Adrenal gland (tissue), 12 donors: Measurements from ENCODE around the gene COX10. TPM values are rescaled to one million over a fixed set of nuclear protein-coding genes. Genes with fewer than 3 reads are reported as not detected.
"Not testable (repeated sequence)": the region's sequence is repeated elsewhere in the genome, so short reads cannot be mapped to it uniquely, and the experiment has no call there.

Experiments
- DNase-seq, 7 donors: peaks; one replicate each; pipeline ENCODE4 v3.0.0-alpha.2; 2019 to 2020
- H3K27ac ChIP-seq, 5 donors: fragments of 200-600 bp; sonication (generic) in 4 of 5; 1 replicate in 3 of 5; 2 replicates in 2 of 5; pipeline versions ENCODE4 v1.5.1 to v1.8.0; 2016 to 2020; ENCODE audit warnings: mild to moderate bottlenecking in 1 of 5
- H3K27me3 ChIP-seq: fragments of 200-600 bp; 2 replicates; pipeline ENCODE4 v1.8.0; 2021
- H3K36me3 ChIP-seq, 2 donors: fragments of 200-600 bp; replicated peaks in 1 of 2; 1 replicate in 1 of 2; 2 replicates in 1 of 2; pipeline versions ENCODE4 v1.5.1 to v1.8.0; 2018 to 2022
- H3K4me1 ChIP-seq, 2 donors: fragments of 200-600 bp; replicated peaks in 1 of 2; 1 replicate in 1 of 2; 2 replicates in 1 of 2; pipeline versions ENCODE4 v1.5.1 to v1.8.0; 2018 to 2021
- H3K4me3 ChIP-seq, 4 donors: fragments of 200-600 bp; sonication (generic) in 3 of 4; one replicate each; pipeline ENCODE4 v1.5.1; 2016 to 2018
- H3K9me3 ChIP-seq, 3 donors: fragments of 200-600 bp; sonication (generic) in 1 of 3; replicated peaks in 1 of 3; 1 replicate in 2 of 3; 2 replicates in 1 of 3; pipeline versions ENCODE4 v1.5.1 to v1.8.0; 2016 to 2021
- CTCF ChIP-seq, 6 experiments: fragments of 450-650 bp in 4 of 6; fragments of 200-600 bp in 2 of 6; sonication (generic) in 1 of 6; IDR thresholded peaks; 1 replicate in 5 of 6; 2 replicates in 1 of 6; pipeline versions ENCODE4 v1.5.1 to v1.8.0; 2016 to 2021; ENCODE audit warnings: antibody characterized with exemption in 6 of 6, mild to moderate bottlenecking in 2 of 6, moderate library complexity in 1 of 6
- POLR2A ChIP-seq, 2 donors: fragments of 450-650 bp; IDR thresholded peaks; one replicate each; pipeline ENCODE4 v1.6.1; 2017; ENCODE audit warnings: antibody characterized with exemption in 2 of 2, mild to moderate bottlenecking in 2 of 2, moderate library complexity in 1 of 2
- WGBS, 4 donors: extraction: QIAGEN DNeasy Blood & Tissue Kit in 2 of 4; methylation state at CpG; one replicate each; pipeline versions ENCODE4 v1.1.5 to v1.1.7; 2013 to 2017; 5-methylcytosine and 5-hydroxymethylcytosine counted together
- intact Hi-C, 2 donors: fragments of 100-400 bp; cut with DNase I; formaldehyde crosslinking; loops; one replicate each; pipeline versions ENCODE4 v1.14.1 to v1.15.0; 2022 to 2023
- polyA plus RNA-seq, 3 donors: library from polyadenylated mRNA; stranded (reverse); fragments of 200-250 nt in 2 of 3; fragments of 350-450 nt in 1 of 3; fragmentation: Illumina TruSeq in 1 of 3; extraction: RNeasy Lipid Tissue Mini Kit (QIAGEN cat#74804) in 1 of 3; gene quantifications; one replicate each; pipeline ENCODE4 v1.2.3, GENCODE V29; 2013 to 2014
- total RNA-seq, 9 donors: library from RNA; depleted of rRNA in 4 of 9; stranded (reverse); fragments of >200 nt in 4 of 9; fragments of 120-200 nt in 1 of 9; fragmentation: NEBNext Ultra II Directional in 1 of 9; extraction: Animal tissue kit (Norgen Biotek cat#: 25700) in 1 of 9; gene quantifications; one replicate each; pipeline versions ENCODE4 v1.1.0 to v1.2.4, GENCODE V29; 2013 to 2023
- donor health status: healthy with polysubstance abuse.
- donor health status: Bipolar disorder and iron deficiency.
- donor health status: DM: yes; HTN: yes; CAD: no.
- donor health status: DM: no; HTN: no; CAD: no.
- donor health status: DM: no; HTN: no; CAD: no.
- donor health status: DM: yes; HTN: yes; CAD: no.

Gene COX10
- total and polyA plus RNA-seq, 12 donors: 6.8 to 33.9 (median 14.7) TPM

GRCh38 chr17:14182084-14182483 is 112.8 kb downstream of the COX10 start:
- not testable (repeated sequence) for DNase-seq
- WGBS, 4 donors: 92 to 98% (median 96%) methylated on average over 6 of the region's 6 CpGs

GRCh38 chr17:14184536-14184935 is 115.2 kb downstream of the COX10 start:
- H3K36me3 ChIP-seq, DNase-seq, H3K4me3 ChIP-seq, H3K9me3 ChIP-seq, intact Hi-C loops, H3K4me1 ChIP-seq, H3K27me3 ChIP-seq, H3K27ac ChIP-seq: not testable (repeated sequence)
- WGBS, 4 donors: 68 to 98% (median 86%) methylated on average over 2 to 4 of the region's 5 CpGs

More at GRCh38 chr17:14182084-14182483, 112.8 kb downstream of the COX10 start:
- H3K36me3 ChIP-seq, H3K4me3 ChIP-seq, H3K9me3 ChIP-seq, H3K27ac ChIP-seq, H3K4me1 ChIP-seq, H3K27me3 ChIP-seq, intact Hi-C loops: not testable (repeated sequence)

- not testable (repeated sequence) for H3K4me3 ChIP-seq
These were observed 117.1 kb downstream of the COX10 start for GRCh38 chr17:14186443-14186842.

GRCh38 chr17:14190774-14191173 is 121.5 kb downstream of the COX10 start:
- intact Hi-C loops, H3K9me3 ChIP-seq, H3K4me1 ChIP-seq, H3K36me3 ChIP-seq, H3K27ac ChIP-seq, H3K4me3 ChIP-seq, DNase-seq, H3K27me3 ChIP-seq: not testable (repeated sequence)
- 85 to 100% (median 94%) methylated on average over 1 of the region's 1 CpG; no CpG with 5 or more reads in 1 of the 4 donors for WGBS, 4 donors

More at GRCh38 chr17:14186443-14186842, 117.1 kb downstream of the COX10 start:
- H3K27ac ChIP-seq, H3K9me3 ChIP-seq, H3K27me3 ChIP-seq, DNase-seq, intact Hi-C loops, H3K36me3 ChIP-seq, H3K4me1 ChIP-seq: not testable (repeated sequence)
- 93 to 100% (median 99%) methylated on average over 2 of the region's 4 CpGs; no CpG with 5 or more reads in 1 of the 4 donors for WGBS, 4 donors

GRCh38 chr17:14191469-14191868 is 122.2 kb downstream of the COX10 start:
- not testable (repeated sequence) for H3K27ac ChIP-seq

GRCh38 chr17:14192039-14192438 is 122.7 kb downstream of the COX10 start:
- intact Hi-C loops, H3K36me3 ChIP-seq, H3K27me3 ChIP-seq, DNase-seq, H3K27ac ChIP-seq, H3K9me3 ChIP-seq, H3K4me3 ChIP-seq, H3K4me1 ChIP-seq: not testable (repeated sequence)
- WGBS, 4 donors: 87 to 98% (median 88%) methylated on average over 3 to 11 of the region's 11 CpGs

More at GRCh38 chr17:14191469-14191868, 122.2 kb downstream of the COX10 start:
- H3K36me3 ChIP-seq, H3K9me3 ChIP-seq, H3K4me1 ChIP-seq, H3K27me3 ChIP-seq, H3K4me3 ChIP-seq, DNase-seq, intact Hi-C loops: not testable (repeated sequence)

- DNase-seq, H3K4me3 ChIP-seq, H3K27ac ChIP-seq, H3K9me3 ChIP-seq, H3K36me3 ChIP-seq, intact Hi-C loops, H3K27me3 ChIP-seq, H3K4me1 ChIP-seq: not testable (repeated sequence)
- 80 to 89% (median 86%) methylated on average over 12 of the region's 13 CpGs for WGBS, 4 donors
These were observed 123.5 kb downstream of the COX10 start for GRCh38 chr17:14192636-14193344.

- intact Hi-C loops: no loop called here
- no peak overlapping the region for H3K27ac ChIP-seq
- H3K4me3 ChIP-seq: no peak overlapping the region
- no peak for DNase-seq
- TF ChIP-seq POLR2A (IDR thresholded peaks at IDR 0.05): no peak
- no peak for TF ChIP-seq CTCF (IDR thresholded peaks at IDR 0.05)
- H3K27me3 ChIP-seq: no peaks in the 10 kb centered on the region
- no peaks in the 10 kb centered on the region for H3K36me3 ChIP-seq
- H3K9me3 ChIP-seq: no peaks in the 10 kb centered on the region
- H3K4me1 ChIP-seq: no peaks in the 10 kb centered on the region
- 78 to 95% (median 89%) methylated on average over 4 of the region's 4 CpGs for WGBS, 4 donors
These were observed 127.2 kb downstream of the COX10 start for GRCh38 chr17:14196377-14196997.
